Measurements from ENCODE around the gene SKP1.

Gene SKP1

DNA sequence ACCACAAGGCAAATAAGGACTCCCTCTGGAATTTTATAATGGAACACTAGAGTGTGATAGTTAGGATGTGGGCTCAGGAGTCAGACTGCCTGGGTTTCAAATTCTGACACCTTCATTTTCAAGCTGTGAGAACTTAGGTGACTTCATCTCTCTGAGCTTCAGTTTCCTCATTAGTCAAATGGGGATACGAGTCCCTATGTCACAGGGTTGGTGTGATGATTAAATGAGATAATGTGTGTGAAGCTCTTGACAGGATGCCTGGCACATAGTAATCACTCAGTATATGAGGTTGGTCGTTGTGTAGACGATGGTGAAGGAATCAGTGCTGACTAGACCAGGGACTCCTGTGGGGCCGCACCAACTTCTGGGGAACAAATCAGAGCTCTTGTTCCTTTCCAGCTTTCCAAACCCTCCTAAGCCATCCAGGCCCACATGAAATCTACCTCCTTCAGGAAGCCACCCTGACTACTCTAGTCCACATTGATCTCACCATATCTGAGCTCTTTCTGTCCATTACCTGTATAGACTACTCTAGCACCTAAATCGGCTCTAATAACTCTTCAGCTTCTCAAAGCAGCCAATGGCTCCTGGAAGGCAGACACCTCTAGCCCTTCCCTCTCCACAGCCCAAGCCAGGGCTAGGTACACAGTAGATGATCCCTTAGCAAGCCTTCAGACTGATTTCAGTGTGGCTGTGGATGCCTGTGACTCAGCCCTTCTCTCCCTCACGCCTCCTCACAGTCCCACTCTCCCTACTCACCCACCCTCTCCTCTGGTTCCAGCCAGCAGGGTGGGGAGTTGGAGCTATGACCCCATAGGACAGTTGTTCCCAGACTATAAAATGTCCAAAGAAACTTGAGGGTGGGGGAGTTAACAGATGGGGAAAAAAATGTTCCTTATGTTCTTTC lies 64.8 kb downstream of the SKP1 start:
- DNase-seq: peak; percentile 56

DNA sequence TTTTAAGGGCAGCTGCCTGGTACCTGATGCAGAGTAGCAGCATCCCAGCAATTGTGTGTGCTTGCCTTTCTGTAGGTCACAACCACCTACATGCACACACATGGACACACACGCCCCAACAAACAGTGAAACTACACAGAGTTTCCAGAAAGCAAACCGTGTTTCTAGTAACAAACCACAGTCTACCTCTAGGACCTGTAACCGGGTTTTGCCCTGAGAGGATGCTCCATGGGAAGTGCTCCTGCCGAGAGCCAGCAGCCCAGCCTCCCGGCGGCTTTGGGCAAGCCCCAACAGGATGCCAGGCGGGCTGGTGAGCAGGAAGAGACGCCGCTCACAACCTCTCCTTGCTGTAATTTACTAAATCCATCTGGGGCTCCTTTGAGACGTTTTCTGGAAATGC lies 66.4 kb downstream of the SKP1 start:
- DNase-seq: peak; percentile 32

DNA sequence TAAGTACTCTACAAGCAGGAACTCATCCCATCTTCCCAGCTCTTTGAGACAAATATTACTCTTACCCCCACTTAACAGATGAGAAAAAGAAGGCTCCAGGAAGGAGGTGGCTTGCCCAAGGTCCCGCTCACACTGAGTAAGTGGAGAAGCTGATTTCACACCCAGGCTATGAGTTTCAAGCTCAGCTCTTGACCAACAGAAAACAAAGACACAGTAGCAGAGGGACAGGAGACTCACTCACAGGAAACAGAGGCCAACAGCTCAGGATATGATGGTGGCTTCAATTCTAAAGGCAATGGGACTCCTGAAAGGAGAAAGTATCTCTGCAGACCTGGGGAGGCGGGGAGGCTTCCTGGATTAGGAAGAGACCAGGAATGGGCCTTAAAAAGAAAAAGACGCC lies 69.0 kb downstream of the SKP1 start:
- DNase-seq: no peak

DNA sequence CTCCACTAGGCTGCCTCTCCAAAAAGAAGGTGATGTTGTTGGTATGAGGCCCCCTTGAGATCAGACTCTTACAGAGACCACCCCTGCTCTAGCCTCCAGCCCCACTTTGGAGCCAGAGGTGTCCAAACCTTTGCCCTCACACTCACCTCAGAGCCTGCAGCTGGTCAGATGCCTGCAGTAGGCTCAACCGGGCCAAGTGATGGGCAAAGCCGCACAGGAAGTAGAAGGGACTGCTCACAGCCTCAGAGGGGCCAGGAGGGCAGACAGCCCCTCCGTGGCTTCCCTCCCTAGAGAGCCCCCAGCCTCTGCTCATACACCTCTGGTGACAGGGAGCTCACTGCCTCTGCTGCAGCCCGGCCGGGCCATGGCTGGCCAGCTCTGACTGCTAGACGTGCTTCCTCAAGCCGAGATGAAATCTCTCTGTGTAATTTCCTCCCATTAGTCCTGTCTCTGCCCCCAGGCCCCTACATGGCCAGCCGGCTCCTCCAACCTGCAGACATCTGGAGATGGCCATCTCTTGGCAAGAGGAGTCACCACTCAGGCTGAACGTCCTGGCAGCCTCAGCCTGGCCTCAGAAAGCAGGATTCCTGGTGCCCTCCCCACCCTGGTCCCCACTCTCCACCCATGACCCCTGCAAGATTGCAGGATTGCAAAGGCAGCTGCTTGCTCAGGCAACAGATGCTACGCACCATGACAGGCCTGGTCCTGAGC lies 69.6 kb downstream of the SKP1 start:
- no peak for DNase-seq

DNA sequence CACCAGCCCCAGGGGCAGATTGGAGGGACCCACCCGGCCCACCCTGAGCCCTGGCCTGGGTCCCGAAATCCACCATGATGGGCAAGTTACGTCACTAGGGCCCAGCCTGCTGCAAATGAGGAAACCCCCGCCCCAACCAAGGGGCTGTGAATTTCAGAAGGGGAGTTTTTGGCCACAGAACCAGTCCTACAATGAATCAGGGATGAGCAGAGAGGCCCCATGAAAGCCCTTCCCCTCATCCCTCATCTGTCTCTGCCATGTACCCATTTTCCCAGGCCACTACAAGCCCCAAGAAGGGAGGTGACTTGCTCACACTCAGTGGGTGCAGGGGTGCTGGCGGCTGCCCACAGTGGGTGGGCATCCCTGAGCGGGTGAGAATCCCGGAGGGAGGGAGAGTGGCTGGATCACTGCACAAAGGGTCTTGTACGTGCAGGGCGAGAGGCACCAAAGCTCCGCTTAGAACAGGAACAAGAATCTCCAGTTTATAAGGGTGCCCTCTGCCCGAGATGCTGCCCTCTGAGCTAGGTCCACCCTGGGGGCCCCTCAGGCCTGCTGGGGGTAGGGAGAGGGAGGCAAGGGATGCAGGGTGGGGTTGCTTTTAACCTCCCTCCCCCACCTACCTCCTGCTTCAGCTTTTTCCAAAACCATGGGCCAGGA lies 72.6 kb downstream of the SKP1 start:
- peak; percentile 53 for DNase-seq

DNA sequence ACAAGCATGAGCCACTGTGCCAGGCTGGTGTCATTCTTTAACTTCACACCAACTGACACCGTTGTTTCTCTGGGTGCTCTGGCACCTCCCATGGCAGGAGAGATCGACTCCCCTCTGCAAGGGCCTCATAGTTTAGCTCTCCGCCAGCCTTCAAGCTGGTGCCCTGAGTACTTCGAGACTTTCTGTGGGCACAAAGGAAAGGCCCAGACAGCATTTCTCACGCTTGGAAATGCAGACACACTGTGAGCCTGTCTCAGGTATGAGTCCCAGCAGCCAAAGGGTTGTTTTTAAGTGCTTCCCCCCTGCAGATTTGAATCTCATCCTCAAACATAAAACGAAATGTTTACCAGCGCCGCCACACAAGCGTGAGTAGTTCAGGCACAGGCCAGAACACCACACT lies 73.4 kb downstream of the SKP1 start:
- DNase-seq: peak; percentile 55

DNA sequence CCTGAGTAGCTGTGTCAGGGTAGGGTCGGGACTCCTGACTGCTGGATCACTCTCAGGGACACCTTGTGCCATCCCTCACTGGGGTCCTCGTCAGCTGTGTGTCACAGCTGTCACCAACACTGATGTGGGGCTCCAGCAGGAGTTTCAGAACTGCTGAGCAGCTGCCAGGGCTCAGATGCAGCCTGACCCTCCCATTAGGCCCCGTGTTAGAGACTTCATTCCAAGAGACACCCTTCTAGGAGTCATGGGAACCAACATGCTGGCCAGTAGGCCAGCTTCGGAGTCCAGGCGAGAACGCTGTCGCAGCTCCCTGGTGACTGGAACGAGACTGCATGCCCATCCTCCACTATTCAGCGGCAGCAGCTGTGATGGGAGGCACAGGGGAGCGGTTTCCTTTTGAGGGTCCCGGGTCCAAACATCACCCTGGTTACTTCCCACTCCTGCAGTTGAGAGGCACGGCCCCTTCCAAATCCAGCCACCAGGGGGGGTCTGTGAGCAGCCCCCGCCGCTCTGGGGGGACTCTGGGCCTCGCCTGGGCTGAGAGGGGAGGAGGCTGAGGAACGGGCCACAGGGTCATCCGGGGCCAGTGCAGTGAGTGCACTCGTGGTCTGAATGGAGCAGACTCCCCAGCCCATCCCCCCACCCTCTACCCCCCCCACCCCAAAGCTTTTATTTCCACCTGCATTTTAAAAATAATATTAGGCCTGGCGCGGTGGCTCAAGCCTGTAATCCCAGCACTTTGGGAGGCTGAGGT lies 74.9 kb downstream of the SKP1 start:
- peak; percentile 77 for DNase-seq

DNA sequence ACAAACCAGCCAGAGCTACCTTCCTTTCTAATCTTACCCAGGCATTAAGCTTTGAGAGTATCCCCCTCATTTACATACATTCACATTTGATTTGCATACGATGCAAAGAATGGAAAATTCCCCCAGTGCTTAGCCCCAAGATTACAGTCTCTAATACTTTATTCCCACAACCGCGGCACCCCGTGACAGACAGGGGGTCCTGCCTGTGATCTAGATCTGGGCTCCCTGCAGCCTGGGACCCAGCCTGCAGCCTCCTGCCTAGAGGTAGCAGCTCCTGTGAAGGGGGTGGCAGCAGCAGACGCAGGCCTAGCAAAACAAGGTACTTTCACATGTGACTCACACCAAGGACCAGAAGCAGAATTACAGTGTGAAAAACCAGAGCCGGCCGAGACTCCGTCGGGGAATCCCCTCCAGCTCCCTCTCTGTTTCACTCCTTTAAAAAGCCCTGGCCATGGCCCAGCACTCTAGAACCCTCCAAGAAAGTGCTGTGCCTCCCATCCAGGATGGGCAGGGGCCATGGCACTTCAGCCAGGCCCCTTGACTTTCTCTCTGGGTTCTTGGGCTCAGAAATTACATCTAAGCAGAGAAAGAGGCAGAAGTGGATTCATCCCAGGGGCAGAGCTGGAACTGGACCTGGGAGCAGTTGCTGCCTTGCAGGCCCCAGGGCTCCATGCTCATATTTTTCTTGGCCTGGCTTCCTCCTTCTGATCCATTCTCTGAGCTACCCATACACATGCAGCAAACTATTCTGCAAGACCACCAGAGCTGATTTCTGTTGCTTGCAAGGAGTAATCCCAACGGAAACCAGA lies 76.3 kb downstream of the SKP1 start:
- peak; percentile 89 for DNase-seq

DNA sequence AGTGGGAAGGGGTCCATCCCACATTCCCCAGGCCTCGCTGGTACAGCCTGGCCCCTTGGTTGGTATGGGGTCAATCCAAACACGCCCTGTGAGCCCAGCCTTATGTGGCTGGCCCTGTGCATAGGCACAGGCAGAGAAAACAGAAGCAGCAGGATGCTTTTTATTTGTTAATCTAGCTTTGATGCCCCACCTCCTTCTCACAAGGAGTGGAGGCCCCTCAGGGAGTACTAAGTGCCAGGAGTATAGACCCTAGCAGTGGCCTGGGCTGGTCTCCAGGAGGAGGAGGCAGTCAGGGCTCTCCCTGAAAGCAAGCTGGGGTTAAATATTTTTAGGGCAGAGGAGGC lies 76.8 kb downstream of the SKP1 start:
- DNase-seq: no peak

DNA sequence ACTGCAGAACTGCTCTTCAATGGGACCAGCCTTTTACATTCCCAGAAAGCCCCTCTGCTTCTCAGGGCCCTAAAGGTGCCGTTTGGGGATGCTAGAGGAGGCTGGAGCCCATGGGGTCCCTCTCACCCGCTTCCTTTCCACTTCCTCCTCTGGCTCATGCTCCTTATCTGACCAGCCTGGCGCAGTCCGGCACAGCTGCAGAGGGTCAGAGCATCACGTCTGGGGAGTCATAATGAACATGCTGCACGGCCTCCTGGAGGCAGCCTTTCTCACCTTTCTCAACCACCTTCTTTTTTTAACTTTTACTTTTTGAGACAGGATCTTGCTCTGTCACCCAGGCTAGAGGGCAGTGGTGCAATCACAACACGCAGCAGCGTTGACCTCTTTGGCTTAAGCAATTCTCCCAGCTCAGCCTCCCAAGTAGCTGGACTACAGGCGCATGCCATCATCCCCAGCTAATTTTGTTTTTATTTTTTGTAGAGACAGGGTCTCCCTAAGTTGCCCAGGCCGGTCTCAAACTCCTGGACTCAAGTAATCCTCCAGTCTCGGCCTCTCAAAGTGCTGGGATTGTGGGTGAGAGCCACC lies 77.4 kb downstream of the SKP1 start:
- no peak for DNase-seq

Data from stimulated activated CD4-positive, alpha-beta T cell treated with anti-CD3 and anti-CD28 coated beads, Interleukin-4, amount 100 ng/mL, for 24 hours (primary cell).